ENCODE data around the gene TRIM43B. TPM values are rescaled to one million over a fixed set of nuclear protein-coding genes. Genes with fewer than 3 reads are reported as not detected.
"Not testable (repeated sequence)": the region's sequence is repeated elsewhere in the genome, so short reads cannot be mapped to it uniquely, and the experiment has no call there.

The TRIM43B gene
- total RNA-seq, 2 donors from 2014 or later = not detected

GRCh38 chr2:95466572-95466971 is 18.0 kb downstream of the TRIM43B start:
- H3K27ac Mint-ChIP-seq; H3K27me3 Mint-ChIP-seq; ATAC-seq; DNase-seq (ENCODE audit: low spot score); H3K9me3 Mint-ChIP-seq; H3K36me3 Mint-ChIP-seq; H3K4me3 Mint-ChIP-seq; H3K4me1 Mint-ChIP-seq (ENCODE audit: low read depth in 2 of 2): not testable (repeated sequence)

DNA sequence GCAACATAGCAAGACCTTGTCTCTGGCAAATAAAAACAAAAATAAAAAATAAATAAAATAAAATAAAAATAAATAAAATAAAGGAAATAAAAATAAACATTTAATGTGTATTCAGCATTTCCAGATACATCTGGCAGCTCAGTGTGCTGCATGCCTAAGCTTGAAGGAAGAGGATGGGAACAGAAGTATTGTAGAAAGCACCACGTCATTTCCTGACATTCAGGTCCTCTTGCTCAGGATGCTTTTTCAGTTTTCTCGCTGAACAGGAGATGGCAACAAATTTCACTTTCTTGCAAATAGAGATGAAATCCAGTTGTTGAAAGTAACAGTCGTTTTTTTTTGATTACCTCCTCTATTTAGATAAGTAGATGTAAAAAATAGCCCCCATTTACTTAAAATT is 21.3 kb downstream of the TRIM43B start:
- H3K36me3 Mint-ChIP-seq; H3K4me3 Mint-ChIP-seq; H3K9me3 Mint-ChIP-seq; H3K27ac Mint-ChIP-seq; H3K4me1 Mint-ChIP-seq (ENCODE audit: low read depth in 2 of 2); H3K27me3 Mint-ChIP-seq; ATAC-seq; DNase-seq (ENCODE audit: low spot score): not testable (repeated sequence)

DNA sequence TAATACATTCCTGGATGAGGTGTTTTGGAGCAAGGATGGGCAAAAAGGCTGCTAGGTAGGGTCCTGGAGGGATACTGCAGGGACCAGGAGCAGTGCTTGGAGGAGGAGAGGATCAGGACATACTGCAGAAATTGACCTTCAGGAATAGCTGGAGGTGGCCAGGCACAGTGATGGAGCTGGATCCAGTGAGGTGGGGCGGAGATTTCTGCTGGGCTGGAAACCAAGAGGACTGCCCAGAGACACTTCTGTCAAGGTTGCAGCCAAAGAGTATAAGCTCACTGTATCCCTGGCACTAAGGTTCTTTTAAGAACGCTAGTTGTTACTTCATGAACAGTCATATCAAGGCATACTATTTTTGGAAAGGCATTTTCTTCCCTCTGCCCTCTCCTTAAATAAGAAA is 39.2 kb downstream of the TRIM43B start:
- H3K27ac Mint-ChIP-seq; H3K4me3 Mint-ChIP-seq; H3K36me3 Mint-ChIP-seq; H3K9me3 Mint-ChIP-seq; H3K27me3 Mint-ChIP-seq; H3K4me1 Mint-ChIP-seq (ENCODE audit: low read depth in 2 of 2); DNase-seq (ENCODE audit: low spot score): not testable (repeated sequence)
- peak in 1 of 2 donors; percentile 24 for ATAC-seq

- not testable (repeated sequence) for H3K4me3 Mint-ChIP-seq; H3K36me3 Mint-ChIP-seq; H3K27me3 Mint-ChIP-seq; ATAC-seq; H3K4me1 Mint-ChIP-seq (ENCODE audit: low read depth in 2 of 2); H3K27ac Mint-ChIP-seq; DNase-seq (ENCODE audit: low spot score); H3K9me3 Mint-ChIP-seq
These were observed 42.0 kb downstream of the TRIM43B start for GRCh38 chr2:95442474-95443099.

GRCh38 chr2:95435872-95436209 is 48.7 kb downstream of the TRIM43B start:
- DNase-seq (ENCODE audit: low spot score); H3K27me3 Mint-ChIP-seq; H3K9me3 Mint-ChIP-seq; H3K27ac Mint-ChIP-seq; H3K36me3 Mint-ChIP-seq; H3K4me1 Mint-ChIP-seq (ENCODE audit: low read depth in 2 of 2); ATAC-seq; H3K4me3 Mint-ChIP-seq: not testable (repeated sequence)

- not testable (repeated sequence) for DNase-seq (ENCODE audit: low spot score); H3K4me1 Mint-ChIP-seq (ENCODE audit: low read depth in 2 of 2); H3K27ac Mint-ChIP-seq; H3K27me3 Mint-ChIP-seq; H3K9me3 Mint-ChIP-seq; H3K4me3 Mint-ChIP-seq; H3K36me3 Mint-ChIP-seq
- ATAC-seq = peak; percentile 31 to 34
These were observed 49.2 kb downstream of the TRIM43B start for GRCh38 chr2:95435162-95435871.

DNA sequence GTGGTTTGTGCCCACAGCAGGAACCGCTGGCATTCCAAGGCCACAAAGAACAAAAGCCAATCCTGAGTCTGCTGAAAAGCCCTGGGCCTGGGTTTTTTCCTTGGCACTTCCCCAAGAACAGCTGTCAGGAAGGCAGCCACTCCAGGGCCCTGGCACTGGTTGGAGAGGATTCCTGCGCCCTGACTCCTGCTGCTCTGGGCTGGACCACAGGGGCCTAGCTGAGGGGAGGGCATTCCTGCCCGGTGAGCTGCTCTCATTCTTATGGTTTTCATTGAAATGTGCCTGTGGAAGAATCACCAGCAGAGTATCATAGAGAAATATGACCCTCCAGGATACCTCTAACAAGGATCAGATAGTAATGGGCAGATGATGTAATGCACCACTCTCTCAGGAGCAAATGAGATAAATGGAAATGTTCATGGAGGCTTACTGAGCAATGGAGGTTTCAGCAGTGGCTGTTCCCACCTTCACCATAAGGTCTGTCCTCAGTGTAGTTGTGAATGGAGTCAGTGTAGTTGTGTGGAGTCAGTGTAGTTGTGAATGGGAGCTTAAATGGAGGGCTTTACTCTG is 50.0 kb downstream of the TRIM43B start:
- not testable (repeated sequence) for H3K27ac Mint-ChIP-seq; ATAC-seq; H3K9me3 Mint-ChIP-seq; H3K4me3 Mint-ChIP-seq; H3K36me3 Mint-ChIP-seq; H3K27me3 Mint-ChIP-seq; DNase-seq (ENCODE audit: low spot score); H3K4me1 Mint-ChIP-seq (ENCODE audit: low read depth in 2 of 2)

DNA sequence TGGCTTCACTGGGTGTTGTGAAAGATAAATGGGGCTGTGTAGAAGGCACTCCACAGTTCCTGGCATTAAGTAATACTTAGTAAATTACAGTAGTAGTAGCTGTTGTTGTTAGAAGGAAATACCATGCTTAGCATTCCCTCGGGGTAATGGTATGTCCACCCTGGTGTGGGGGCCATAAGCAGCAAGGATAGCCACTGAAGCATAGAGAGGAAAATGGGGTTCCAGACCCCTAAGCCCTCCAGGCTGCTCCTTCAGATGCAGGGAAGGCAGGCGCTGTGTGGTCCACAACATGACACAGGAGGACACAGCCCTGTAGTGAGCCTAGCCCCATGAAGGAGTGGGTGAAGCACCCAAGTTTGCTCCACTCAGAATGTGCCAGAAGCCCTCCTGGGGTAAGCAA is 50.6 kb downstream of the TRIM43B start:
- not testable (repeated sequence) for H3K36me3 Mint-ChIP-seq; ATAC-seq; DNase-seq (ENCODE audit: low spot score); H3K27me3 Mint-ChIP-seq; H3K27ac Mint-ChIP-seq; H3K4me1 Mint-ChIP-seq (ENCODE audit: low read depth in 2 of 2); H3K4me3 Mint-ChIP-seq; H3K9me3 Mint-ChIP-seq

GRCh38 chr2:95433373-95433772 is 51.2 kb downstream of the TRIM43B start:
- not testable (repeated sequence) for DNase-seq (ENCODE audit: low spot score); H3K36me3 Mint-ChIP-seq; H3K4me3 Mint-ChIP-seq; H3K27me3 Mint-ChIP-seq; ATAC-seq; H3K4me1 Mint-ChIP-seq (ENCODE audit: low read depth in 2 of 2); H3K9me3 Mint-ChIP-seq; H3K27ac Mint-ChIP-seq

GRCh38 chr2:95429748-95430467 is 54.6 kb downstream of the TRIM43B start:
- DNase-seq (ENCODE audit: low spot score); H3K4me3 Mint-ChIP-seq; H3K36me3 Mint-ChIP-seq; ATAC-seq; H3K27ac Mint-ChIP-seq; H3K27me3 Mint-ChIP-seq; H3K4me1 Mint-ChIP-seq (ENCODE audit: low read depth in 2 of 2); H3K9me3 Mint-ChIP-seq: not testable (repeated sequence)

- ATAC-seq = peak in 1 of 2 donors; percentile 21
- not testable (repeated sequence) for H3K4me3 Mint-ChIP-seq; DNase-seq (ENCODE audit: low spot score)
These were observed 57.2 kb downstream of the TRIM43B start for GRCh38 chr2:95427196-95427867.

More at GRCh38 chr2:95427196-95427867, 57.2 kb downstream of the TRIM43B start:
- H3K9me3 Mint-ChIP-seq; H3K27ac Mint-ChIP-seq; H3K4me1 Mint-ChIP-seq (ENCODE audit: low read depth in 2 of 2); H3K36me3 Mint-ChIP-seq: not testable (repeated sequence)
- peaks cover 7 to 15% of the 10 kb centered on the region in 2 donors for H3K27me3 Mint-ChIP-seq

Data from natural killer cell treated with Interleukin-12 subunit alpha and Interleukin-12 subunit beta and Interleukin-15 and Interleukin-18, amount 100 ng/mL, for 72 hours (primary cell).